Measurements from ENCODE around the gene CHST8. TPM values are rescaled to one million over a fixed set of nuclear protein-coding genes. Genes with fewer than 3 reads are reported as not detected.

Gene CHST8
- polyA plus RNA-seq, 1 of the 3 experiments (the other 2 are of a cell fraction): 0.05 TPM

GRCh38 chr19:33756177-33756576 lies 134.4 kb downstream of the CHST8 start:
- H3K9ac ChIP-seq: no peak overlapping the region
- H3K79me2 ChIP-seq (ENCODE audit: insufficient read depth): no peaks in the 10 kb centered on the region
- no peak overlapping the region for H3K4me3 ChIP-seq (ENCODE audit: low read depth in 2 of 2, low read length in 1 of 2)
- no peak overlapping the region for H2AFZ ChIP-seq (ENCODE audit: low read depth)
- TF ChIP-seq FOSL2 (IDR thresholded peaks at IDR 0.05; ENCODE audit: borderline replicate concordance, low read depth): no peak
- TF ChIP-seq TEAD4 (IDR thresholded peaks at IDR 0.05; ENCODE audit: borderline replicate concordance, insufficient read depth): no peak
- no peak for TF ChIP-seq MAX (IDR thresholded peaks at IDR 0.05; ENCODE audit: low read depth)
- no peak for TF ChIP-seq FOXJ3 (CRISPR knock-in tag; IDR thresholded peaks at IDR 0.05)
- no peak for TF ChIP-seq NFIC (IDR thresholded peaks at IDR 0.05; ENCODE audit: borderline replicate concordance)
- no peak for TF ChIP-seq IRF3 (IDR thresholded peaks at IDR 0.05; ENCODE audit: low read depth, low read length)
- TF ChIP-seq CHD2 (IDR thresholded peaks at IDR 0.05; ENCODE audit: low read length, partially characterized antibody): no peak
- no peak for TF ChIP-seq MXI1 (IDR thresholded peaks at IDR 0.05; ENCODE audit: low read depth, low read length)
- no peak for TF ChIP-seq SMC3 (IDR thresholded peaks at IDR 0.05; ENCODE audit: low read depth, low read length)
- no peak for TF ChIP-seq TAF1 (IDR thresholded peaks at IDR 0.05; ENCODE audit: borderline replicate concordance, low read depth, low read length)
- TF ChIP-seq EZH2phosphoT487 (IDR thresholded peaks at IDR 0.05; ENCODE audit: borderline replicate concordance, low read depth): no peak
- no peak for TF ChIP-seq FOXM1 (IDR thresholded peaks at IDR 0.05; ENCODE audit: low read depth)
- TF ChIP-seq PBX3 (IDR thresholded peaks at IDR 0.05): no peak
- TF ChIP-seq USF1 (IDR thresholded peaks at IDR 0.05; ENCODE audit: borderline replicate concordance, low read depth): no peak
- CTCF ChIA-PET: interaction anchor here (1.2 to 2.3 kb wide), 4 partner anchors 15 to 340 kb away, joined by 4 to 11 read pairs (median 5); no protein-coding TSS in a partner anchor
- no peaks in the 10 kb centered on the region for H3F3A ChIP-seq (replicated peaks; ENCODE audit: insufficient read depth)
- DNase-seq: no peak
- POLR2A ChIA-PET: no interaction called here
- H3K27ac ChIP-seq (ENCODE audit: low read depth in 2 of 2, low read length in 1 of 2): no peak overlapping the region
- H3K27me3 ChIP-seq (ENCODE audit: insufficient read depth): no peaks in the 10 kb centered on the region
- H3K36me3 ChIP-seq (replicated peaks in 1 of 2; ENCODE audit: control insufficient read depth in 1 of 2, insufficient read depth in 2 of 2, low read length in 1 of 2): no peaks in the 10 kb centered on the region
- no peaks in the 10 kb centered on the region for H3K9me2 ChIP-seq
- H3K4me2 ChIP-seq: no peak overlapping the region
- H3K9me3 ChIP-seq: no peaks in the 10 kb centered on the region
- WGBS (ENCODE audit: low lambda C conversion rate): 63% methylated on average over 10 of the region's 11 CpGs
- H4K20me1 ChIP-seq (ENCODE audit: insufficient read depth): no peaks in the 10 kb centered on the region
- H3K4me1 ChIP-seq (ENCODE audit: control insufficient read depth in 1 of 2, insufficient read depth in 2 of 2, low read depth in 1 of 2, low read length in 1 of 2): peaks cover 0 to 18% of the 10 kb centered on the region in 2 experiments; a peak in 1 of 4 replicates

- no peaks in the 10 kb centered on the region for H3K27me3 ChIP-seq (ENCODE audit: insufficient read depth)
- ChIA-PET POLR2A (no interaction called here), CTCF (interaction anchor here (0.9 to 2.5 kb wide), 6 partner anchors 13 to 352 kb away, joined by 3 to 15 read pairs (median 5); no protein-coding TSS in a partner anchor)
- TF ChIP-seq SIN3A (IDR thresholded peaks at IDR 0.05; ENCODE audit: borderline replicate concordance, low read depth, low read length): no peak
- TF ChIP-seq POLR2AphosphoS5 (IDR thresholded peaks at IDR 0.05; ENCODE audit: low read depth, low read length): no peak
- peaks cover 0 to 14% of the 10 kb centered on the region in 2 experiments; a peak in 1 of 4 replicates for H3K4me1 ChIP-seq (ENCODE audit: control insufficient read depth in 1 of 2, insufficient read depth in 2 of 2, low read depth in 1 of 2, low read length in 1 of 2)
- H3K79me2 ChIP-seq (ENCODE audit: insufficient read depth): no peaks in the 10 kb centered on the region
- 68% methylated on average over 10 of the region's 12 CpGs for WGBS (ENCODE audit: low lambda C conversion rate)
- no peaks in the 10 kb centered on the region for H3K9me2 ChIP-seq
- no peak overlapping the region for H3K4me3 ChIP-seq (ENCODE audit: low read depth in 2 of 2, low read length in 1 of 2)
- no peak overlapping the region for H3K27ac ChIP-seq (ENCODE audit: low read depth in 2 of 2, low read length in 1 of 2)
- no peak for DNase-seq
- no peak overlapping the region for H2AFZ ChIP-seq (ENCODE audit: low read depth)
- H3K36me3 ChIP-seq (replicated peaks in 1 of 2; ENCODE audit: control insufficient read depth in 1 of 2, insufficient read depth in 2 of 2, low read length in 1 of 2): no peaks in the 10 kb centered on the region
- H3K9me3 ChIP-seq: no peaks in the 10 kb centered on the region
- no peak overlapping the region for H3K4me2 ChIP-seq
- no peaks in the 10 kb centered on the region for H4K20me1 ChIP-seq (ENCODE audit: insufficient read depth)
- no peak overlapping the region for H3K9ac ChIP-seq
- no peaks in the 10 kb centered on the region for H3F3A ChIP-seq (replicated peaks; ENCODE audit: insufficient read depth)
Measured at GRCh38 chr19:33758541-33759013, 136.8 kb downstream of the CHST8 start.

All from SK-N-SH (cell line).